Measurements from ENCODE around the gene BLID.

Gene BLID

DNA sequence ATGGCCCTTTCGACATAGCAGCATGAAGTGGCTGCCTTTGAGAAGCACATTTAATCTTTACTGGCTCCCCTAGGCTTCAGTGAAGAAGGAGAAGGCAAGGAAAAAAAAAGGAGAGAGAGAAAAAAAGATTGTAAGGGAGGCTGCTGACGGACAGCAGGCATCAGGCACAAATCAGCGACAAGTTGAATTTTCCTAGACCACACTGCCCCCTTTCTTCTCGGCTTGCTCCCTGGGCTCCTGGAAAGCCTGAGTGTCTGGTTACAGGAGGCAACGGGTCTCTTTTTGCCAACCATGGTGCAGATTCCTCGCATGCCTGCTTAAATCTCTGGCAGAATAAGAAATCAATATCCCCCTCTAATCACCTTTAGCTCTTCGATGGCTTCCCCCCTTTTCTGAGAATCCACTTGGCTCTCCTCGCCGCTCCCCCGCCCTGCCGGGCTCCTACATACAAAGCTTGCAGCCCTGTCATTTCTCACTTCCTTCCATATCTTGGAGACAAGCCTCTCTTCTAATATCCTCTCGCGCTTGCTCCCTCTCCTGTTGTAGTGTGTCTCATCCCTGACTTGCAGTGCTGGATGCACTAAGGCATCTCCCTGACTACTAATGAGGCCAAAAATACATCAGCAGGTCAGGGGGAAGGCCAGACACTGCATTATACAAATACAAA is 14.3 kb downstream of the BLID start:
- Histone ChIP-seq H3K4me1 (ENCODE audit: control insufficient read depth in 1 of 2, insufficient read depth in 2 of 2, low read length in 2 of 2) (peaks cover 5% of the 10 kb centered on the region in 2 experiments), H3K4me3 (ENCODE audit: low read depth, low read length) (no peak overlapping the region), H2BK5ac (ENCODE audit: low read depth, low read length, poor library complexity) (no peak overlapping the region), H3K36me3 (ENCODE audit: control insufficient read depth in 1 of 2, insufficient read depth in 2 of 2, low read length in 2 of 2) (no peaks in the 10 kb centered on the region), H2AK5ac (ENCODE audit: low read length) (no peak overlapping the region), H3K79me1 (ENCODE audit: low read length) (peaks cover 7% of the 10 kb centered on the region), H2AFZ (ENCODE audit: insufficient read depth, low read length, poor library complexity) (peak overlapping the region; percentile 49), H3K18ac (ENCODE audit: low read length) (no peak overlapping the region), H3K79me2 (ENCODE audit: control insufficient read depth, insufficient read depth, low read length, poor library complexity) (no peaks in the 10 kb centered on the region), H3K27me3 (ENCODE audit: insufficient read depth, low read length) (no peaks in the 10 kb centered on the region), H3K27ac (ENCODE audit: low read depth, low read length) (peak overlapping the region; percentile 50), H3K4me2 (ENCODE audit: low read length) (peak overlapping the region; percentile 70), H3K14ac (ENCODE audit: low read length) (peak overlapping the region; percentile 36), H2BK12ac (ENCODE audit: low read length) (peak overlapping the region; percentile 31), H4K8ac (ENCODE audit: low read depth, low read length) (peak overlapping the region; percentile 35), H4K12ac (ENCODE audit: low read depth, low read length) (no peak overlapping the region), H2BK120ac (ENCODE audit: insufficient read depth, low read length, poor library complexity) (no peak overlapping the region), H3K4ac (ENCODE audit: low read depth, low read length) (no peak overlapping the region), H3K9me3 (ENCODE audit: insufficient read depth, low read depth, low read length) (no peaks in the 10 kb centered on the region), H3K9ac (ENCODE audit: low read length) (peak overlapping the region; percentile 24), H3K23ac (ENCODE audit: low read length) (no peak overlapping the region), H4K91ac (ENCODE audit: low read depth, low read length) (no peak overlapping the region)
- no CpG with 5 or more reads among the region's 13 CpGs for WGBS (ENCODE audit: extremely low coverage, insufficient coverage, insufficient read length)
- DNase-seq, result no peak

DNA sequence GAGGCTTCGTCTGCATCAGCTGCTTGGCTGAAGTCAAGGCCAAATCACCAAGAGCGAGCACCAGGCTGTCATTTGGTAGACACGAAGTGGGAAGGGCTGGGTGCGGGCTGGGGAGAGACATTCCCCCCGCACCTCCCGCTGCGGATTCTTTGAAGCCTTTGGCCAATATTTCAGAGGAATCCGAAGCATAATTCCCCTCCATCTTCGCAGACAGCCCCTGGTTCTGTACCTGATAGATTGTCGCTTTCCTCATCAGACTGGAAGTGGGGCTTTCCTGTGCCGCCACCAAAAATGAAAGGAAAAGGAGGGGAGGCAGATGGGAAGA is 15.3 kb downstream of the BLID start:
- no CpG with 5 or more reads among the region's 11 CpGs for WGBS (ENCODE audit: extremely low coverage, insufficient coverage, insufficient read length)
- peak overlapping the region; percentile 6 for H2BK5ac ChIP-seq (ENCODE audit: low read depth, low read length, poor library complexity)

DNA sequence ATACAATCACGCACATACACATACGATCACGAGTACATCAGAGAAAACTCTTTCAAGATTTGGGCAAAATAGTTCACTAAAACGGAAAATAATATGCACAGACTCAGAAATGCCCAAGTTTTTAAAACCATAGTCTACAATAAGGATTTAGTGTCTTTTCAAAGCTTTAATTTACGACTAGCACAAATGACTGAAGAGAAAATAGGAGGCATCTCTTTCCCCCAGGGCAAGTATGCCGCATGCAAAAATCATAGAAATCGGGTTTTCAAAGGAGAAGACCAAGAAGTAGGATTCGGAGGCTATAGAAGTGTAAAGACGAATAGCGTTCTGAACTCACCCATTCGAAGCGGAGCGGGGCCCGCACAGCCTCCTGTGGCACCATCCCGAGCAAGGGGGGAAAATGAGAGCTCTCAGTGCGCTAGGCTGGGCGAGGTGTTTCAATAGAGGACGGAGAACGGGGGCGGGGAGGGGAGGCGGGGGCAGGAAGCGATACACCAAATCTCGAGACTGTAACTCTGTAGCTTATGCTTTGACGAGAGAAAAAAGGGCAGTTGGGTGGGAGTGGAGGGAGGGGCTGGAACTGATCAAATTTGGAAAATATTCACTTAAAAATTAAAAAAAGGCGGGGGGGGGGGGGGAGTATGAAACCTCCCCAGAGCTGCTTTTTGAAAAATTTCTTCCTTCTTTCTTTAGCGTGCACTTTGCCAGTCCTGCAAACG is 15.8 kb downstream of the BLID start:
- Histone ChIP-seq H2AK5ac (ENCODE audit: low read length) (no peak overlapping the region), H2BK5ac (ENCODE audit: low read depth, low read length, poor library complexity) (peak overlapping the region; percentile 6), H3K9me3 (ENCODE audit: insufficient read depth, low read depth, low read length) (no peaks in the 10 kb centered on the region), H4K8ac (ENCODE audit: low read depth, low read length) (peak overlapping the region; percentile 83), H3K4me3 (ENCODE audit: low read depth, low read length) (peak overlapping the region; percentile 66), H3K27ac (ENCODE audit: low read depth, low read length) (no peak overlapping the region), H3K18ac (ENCODE audit: low read length) (no peak overlapping the region), H2AFZ (ENCODE audit: insufficient read depth, low read length, poor library complexity) (peak overlapping the region; percentile 10), H3K79me2 (ENCODE audit: control insufficient read depth, insufficient read depth, low read length, poor library complexity) (no peaks in the 10 kb centered on the region), H4K12ac (ENCODE audit: low read depth, low read length) (no peak overlapping the region), H2BK12ac (ENCODE audit: low read length) (peak overlapping the region; percentile 50), H3K23ac (ENCODE audit: low read length) (no peak overlapping the region), H3K36me3 (ENCODE audit: control insufficient read depth in 1 of 2, insufficient read depth in 2 of 2, low read length in 2 of 2) (no peaks in the 10 kb centered on the region), H3K9ac (ENCODE audit: low read length) (no peak overlapping the region), H3K79me1 (ENCODE audit: low read length) (peaks cover 7% of the 10 kb centered on the region), H3K4ac (ENCODE audit: low read depth, low read length) (no peak overlapping the region), H3K4me1 (ENCODE audit: control insufficient read depth in 1 of 2, insufficient read depth in 2 of 2, low read length in 2 of 2) (peaks cover 5% of the 10 kb centered on the region in 2 experiments), H4K91ac (ENCODE audit: low read depth, low read length) (peak overlapping the region; percentile 59), H3K27me3 (ENCODE audit: insufficient read depth, low read length) (no peaks in the 10 kb centered on the region), H3K14ac (ENCODE audit: low read length) (peak overlapping the region; percentile 7), H2BK120ac (ENCODE audit: insufficient read depth, low read length, poor library complexity) (peak overlapping the region; percentile 53), H3K4me2 (ENCODE audit: low read length) (peak overlapping the region; percentile 70)
- no peak for DNase-seq
- no CpG with 5 or more reads among the region's 27 CpGs for WGBS (ENCODE audit: extremely low coverage, insufficient coverage, insufficient read length)

More for the DNA sequence above, 15.3 kb downstream of the BLID start:
- Histone ChIP-seq H3K4ac (ENCODE audit: low read depth, low read length) (peak overlapping the region; percentile 64), H4K8ac (ENCODE audit: low read depth, low read length) (peak overlapping the region; percentile 83), H3K27ac (ENCODE audit: low read depth, low read length) (no peak overlapping the region), H2BK12ac (ENCODE audit: low read length) (peak overlapping the region; percentile 50), H2BK120ac (ENCODE audit: insufficient read depth, low read length, poor library complexity) (peak overlapping the region; percentile 36), H3K14ac (ENCODE audit: low read length) (peak overlapping the region; percentile 7), H3K79me2 (ENCODE audit: control insufficient read depth, insufficient read depth, low read length, poor library complexity) (no peaks in the 10 kb centered on the region), H3K18ac (ENCODE audit: low read length) (no peak overlapping the region), H3K4me2 (ENCODE audit: low read length) (peak overlapping the region; percentile 70), H4K91ac (ENCODE audit: low read depth, low read length) (peak overlapping the region; percentile 59), H3K9ac (ENCODE audit: low read length) (no peak overlapping the region), H3K4me1 (ENCODE audit: control insufficient read depth in 1 of 2, insufficient read depth in 2 of 2, low read length in 2 of 2) (peaks cover 5% of the 10 kb centered on the region in 2 experiments), H3K36me3 (ENCODE audit: control insufficient read depth in 1 of 2, insufficient read depth in 2 of 2, low read length in 2 of 2) (no peaks in the 10 kb centered on the region), H2AFZ (ENCODE audit: insufficient read depth, low read length, poor library complexity) (peak overlapping the region; percentile 10), H3K27me3 (ENCODE audit: insufficient read depth, low read length) (no peaks in the 10 kb centered on the region), H3K79me1 (ENCODE audit: low read length) (peaks cover 7% of the 10 kb centered on the region), H2AK5ac (ENCODE audit: low read length) (peak overlapping the region; percentile 72), H3K23ac (ENCODE audit: low read length) (no peak overlapping the region), H3K4me3 (ENCODE audit: low read depth, low read length) (no peak overlapping the region), H3K9me3 (ENCODE audit: insufficient read depth, low read depth, low read length) (no peaks in the 10 kb centered on the region), H4K12ac (ENCODE audit: low read depth, low read length) (no peak overlapping the region)
- DNase-seq, result no peak

DNA sequence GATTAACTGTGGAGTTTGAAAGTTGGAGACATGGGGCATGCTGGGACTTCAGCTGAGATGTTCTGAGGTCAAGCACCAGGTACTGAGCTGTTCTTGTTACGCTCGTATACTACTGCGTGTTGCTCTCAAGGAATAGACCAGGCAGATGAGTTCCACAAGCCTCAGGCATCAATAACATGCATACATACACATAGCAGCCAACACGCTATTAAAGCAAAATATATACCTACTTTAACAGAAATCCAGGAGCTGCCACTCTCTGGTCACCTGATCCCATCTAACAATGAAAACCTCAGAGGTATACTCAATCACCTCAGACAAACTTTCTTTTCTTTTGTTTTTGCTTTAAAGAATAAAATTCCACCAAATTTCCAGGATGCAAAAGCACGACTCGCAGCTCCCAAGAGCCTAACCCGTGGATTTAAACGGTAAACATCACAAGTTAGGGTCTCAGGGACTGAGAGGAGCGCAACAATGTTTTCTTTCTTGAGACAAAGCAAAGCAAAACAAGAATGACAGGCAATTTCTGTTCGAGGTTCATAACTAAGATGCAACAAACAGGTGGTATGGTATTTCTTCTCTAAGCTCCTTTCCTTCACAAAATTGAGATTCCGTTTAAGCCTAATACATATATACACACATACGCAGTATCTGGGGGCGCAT is 16.5 kb downstream of the BLID start:
- Histone ChIP-seq H2BK120ac (ENCODE audit: insufficient read depth, low read length, poor library complexity) (no peak overlapping the region), H4K12ac (ENCODE audit: low read depth, low read length) (no peak overlapping the region), H3K18ac (ENCODE audit: low read length) (no peak overlapping the region), H3K27me3 (ENCODE audit: insufficient read depth, low read length) (no peaks in the 10 kb centered on the region), H2AK5ac (ENCODE audit: low read length) (no peak overlapping the region), H2AFZ (ENCODE audit: insufficient read depth, low read length, poor library complexity) (no peak overlapping the region), H3K4me1 (ENCODE audit: control insufficient read depth in 1 of 2, insufficient read depth in 2 of 2, low read length in 2 of 2) (peaks cover 5% of the 10 kb centered on the region in 2 experiments), H4K8ac (ENCODE audit: low read depth, low read length) (no peak overlapping the region), H4K91ac (ENCODE audit: low read depth, low read length) (no peak overlapping the region), H3K79me2 (ENCODE audit: control insufficient read depth, insufficient read depth, low read length, poor library complexity) (no peaks in the 10 kb centered on the region), H3K4me2 (ENCODE audit: low read length) (peak overlapping the region; percentile 70), H2BK5ac (ENCODE audit: low read depth, low read length, poor library complexity) (no peak overlapping the region), H3K4ac (ENCODE audit: low read depth, low read length) (no peak overlapping the region), H3K14ac (ENCODE audit: low read length) (no peak overlapping the region), H3K36me3 (ENCODE audit: control insufficient read depth in 1 of 2, insufficient read depth in 2 of 2, low read length in 2 of 2) (no peaks in the 10 kb centered on the region), H3K23ac (ENCODE audit: low read length) (no peak overlapping the region), H3K4me3 (ENCODE audit: low read depth, low read length) (no peak overlapping the region), H2BK12ac (ENCODE audit: low read length) (no peak overlapping the region), H3K79me1 (ENCODE audit: low read length) (peaks cover 7% of the 10 kb centered on the region), H3K27ac (ENCODE audit: low read depth, low read length) (no peak overlapping the region), H3K9me3 (ENCODE audit: insufficient read depth, low read depth, low read length) (no peaks in the 10 kb centered on the region), H3K9ac (ENCODE audit: low read length) (no peak overlapping the region)
- WGBS (ENCODE audit: extremely low coverage, insufficient coverage, insufficient read length), result no CpG with 5 or more reads among the region's 13 CpGs
- DNase-seq, result no peak

Measured in trophoblast cell (in vitro differentiated cells and primary cell).